ENCODE data around the gene AIF1. TPM values are rescaled to one million over a fixed set of nuclear protein-coding genes. Genes with fewer than 3 reads are reported as not detected.

AIF1 gene
- total RNA-seq, 1 experiment from 2014 or later, result not detected

DNA sequence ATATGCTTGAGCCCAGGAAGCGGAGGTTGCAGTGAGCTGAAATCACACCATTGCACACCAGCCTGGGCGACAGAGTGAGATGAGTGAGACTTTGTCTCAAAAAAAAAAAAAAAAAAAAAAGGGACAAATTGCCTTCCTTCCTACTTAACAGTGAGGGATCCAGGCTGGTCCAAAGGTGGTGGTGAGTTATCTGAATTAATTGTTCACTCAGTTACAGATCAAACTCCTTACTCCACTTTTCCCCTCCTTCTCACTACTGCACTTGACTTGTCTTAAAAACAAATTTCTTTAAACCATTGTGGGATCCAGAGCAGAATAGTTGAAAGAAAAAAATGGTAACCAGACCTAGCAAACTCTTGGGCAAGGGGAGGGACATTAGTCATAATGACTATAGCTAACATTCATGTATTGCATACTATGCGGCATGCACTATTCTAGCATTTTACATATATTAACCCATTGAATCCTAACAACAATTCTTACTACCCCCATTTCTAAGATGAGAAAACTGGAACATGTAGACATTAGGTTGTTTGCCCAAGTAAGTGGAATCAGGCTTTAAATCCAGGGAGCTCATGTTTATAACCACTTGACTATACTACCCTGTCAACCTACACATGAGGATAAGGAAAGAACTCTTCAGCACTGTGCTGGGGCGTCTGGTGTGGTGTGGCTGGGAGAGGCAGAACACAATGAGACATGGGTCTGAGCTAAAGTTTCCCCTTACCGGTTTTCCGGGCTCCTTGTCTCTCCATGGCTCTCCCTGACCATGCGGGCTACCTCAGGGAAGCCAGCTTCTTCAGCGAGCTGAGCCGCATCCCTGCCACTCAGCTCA lies 48.3 kb downstream of the AIF1 start:
- no peak for DNase-seq (ENCODE audit: low read depth)

DNA sequence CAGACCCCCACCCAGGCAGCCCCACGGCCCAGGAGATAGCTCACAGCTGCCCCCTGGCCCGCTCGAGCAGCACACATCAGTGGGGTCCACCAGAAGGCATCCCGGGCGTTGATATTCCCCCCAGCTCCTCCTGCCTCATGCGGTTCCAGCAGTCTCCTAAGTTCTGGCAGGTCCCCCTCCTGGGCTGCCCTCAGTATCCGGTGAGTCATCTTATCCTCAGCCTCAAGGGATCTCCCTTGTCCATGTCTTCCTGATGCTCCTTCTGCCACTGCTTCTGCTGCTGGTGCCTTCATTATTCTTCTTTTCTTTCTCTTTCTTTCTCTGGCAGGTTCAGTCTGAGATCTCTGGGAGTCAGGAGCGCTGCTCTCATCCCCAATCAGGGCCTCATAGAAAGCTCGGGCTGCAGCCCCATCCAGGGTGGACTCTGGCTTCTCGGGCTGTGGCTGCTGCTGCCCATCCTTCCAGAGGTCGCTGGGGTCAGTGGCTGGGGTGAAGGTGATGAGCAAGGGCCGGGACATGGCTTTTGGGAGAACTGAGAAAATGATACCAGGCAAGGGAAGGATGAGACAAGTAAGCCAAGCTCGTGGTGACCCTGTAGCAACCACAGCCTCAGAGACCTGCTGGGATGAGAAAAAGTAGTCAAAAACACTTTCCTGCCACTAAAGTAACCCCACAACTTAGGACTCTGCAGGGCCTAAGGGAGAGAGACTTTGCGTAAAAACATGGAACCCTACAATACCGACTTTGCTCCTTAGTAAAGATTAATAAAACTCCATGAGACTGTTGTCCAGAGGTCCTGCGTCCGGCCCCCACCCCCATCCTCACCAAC lies 49.1 kb downstream of the AIF1 start:
- DNase-seq (ENCODE audit: low read depth), result peak; percentile 95

DNA sequence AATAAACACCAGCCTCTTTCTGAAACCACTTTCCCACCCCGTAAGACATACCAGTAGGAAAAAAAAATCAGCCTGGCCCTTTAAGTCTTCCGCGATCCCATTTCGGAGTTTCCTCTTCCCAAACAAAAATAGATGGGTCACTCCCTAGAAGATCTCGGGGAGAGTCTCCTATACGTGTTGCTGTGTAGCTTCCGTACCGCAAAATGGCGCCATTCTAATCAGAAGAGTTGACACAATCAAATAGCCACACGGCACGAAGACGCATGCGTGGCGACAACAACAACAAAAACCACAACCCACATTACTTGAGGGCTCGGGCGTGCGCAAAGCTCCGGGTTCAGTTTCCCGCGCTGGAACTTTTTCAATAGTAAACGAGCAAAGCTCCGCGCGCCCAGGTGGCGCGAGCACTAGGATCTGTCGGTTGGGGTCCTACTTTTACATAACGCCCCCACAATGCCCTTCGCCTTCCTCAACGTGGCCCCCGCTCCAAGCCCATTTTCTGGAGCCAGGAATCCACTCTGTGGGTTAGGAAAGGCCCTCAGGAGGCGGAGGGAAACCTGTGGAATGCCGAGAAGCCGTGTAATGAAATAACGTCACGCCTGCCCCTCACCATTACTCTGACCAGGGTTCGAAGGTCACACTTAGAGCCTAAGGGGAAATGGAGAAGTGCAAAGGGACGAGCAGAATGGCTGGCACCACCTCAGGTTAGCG lies 49.9 kb downstream of the AIF1 start, which contains the start of gene GPANK1:
TSS of gene GPANK1 (minus strand) at position 208 of the 711 bp plus-strand sequence. CDS start 519 bp downstream, outside the sequence.
- peak; percentile 99 for DNase-seq (ENCODE audit: low read depth)

- DNase-seq (ENCODE audit: low read depth), result peak; percentile 100
Measured at GRCh38 chr6:31665501-31666336, 50.7 kb downstream of the AIF1 start, which contains the start of gene CSNK2B. Gene CSNK2B (plus strand): TSS chr6:31666080. CDS start chr6:31666832, 752 bp downstream.

DNA sequence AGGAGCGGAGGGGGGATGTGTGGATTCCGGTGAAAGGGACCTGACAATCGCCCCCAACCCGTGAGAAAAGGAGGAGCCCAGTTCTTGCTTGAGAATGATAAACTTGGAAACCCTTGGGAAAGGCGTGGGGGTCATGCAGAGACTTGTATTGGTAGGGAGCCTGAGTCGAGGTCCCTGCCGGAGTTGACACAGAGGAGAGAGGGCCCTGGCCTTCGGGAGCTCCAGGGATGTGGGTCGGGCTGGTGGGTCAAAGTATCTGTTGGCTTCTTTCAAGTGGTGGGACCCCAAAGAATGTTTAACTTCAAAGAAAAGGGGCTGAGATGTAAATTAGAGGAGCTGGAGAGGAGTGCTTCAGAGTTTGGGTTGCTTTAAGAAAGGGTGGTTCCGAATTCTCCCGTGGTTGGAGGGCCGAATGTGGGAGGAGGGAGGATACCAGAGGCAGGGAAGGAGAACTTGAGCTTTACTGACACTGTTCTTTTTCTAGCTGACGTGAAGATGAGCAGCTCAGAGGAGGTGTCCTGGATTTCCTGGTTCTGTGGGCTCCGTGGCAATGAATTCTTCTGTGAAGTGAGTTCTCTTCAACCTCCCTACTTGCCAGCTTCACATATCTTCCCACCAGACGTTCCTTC lies 51.4 kb downstream of the AIF1 start:
- DNase-seq (ENCODE audit: low read depth), result peak; percentile 33

Other genes with a start within 250 kb of the AIF1 start
- 155 and 164 TPM in 2 replicates for gene MICA, start 211.6 kb upstream of the AIF1 start, total RNA-seq (2014; rRNA removed; shearing (Covaris generic))
- gene MICB, start 117.1 kb upstream of the AIF1 start, total RNA-seq (2014; rRNA removed; shearing (Covaris generic)), result 47.6 and 59.9 TPM in 2 replicates
- not detected in 2 replicates for gene MCCD1, start 86.3 kb upstream of the AIF1 start, total RNA-seq (2014; rRNA removed; shearing (Covaris generic))
- gene DDX39B, start 73.2 kb upstream of the AIF1 start, total RNA-seq (2014; rRNA removed; shearing (Covaris generic)), result 351 and 506 TPM in 2 replicates
- 0.20 TPM in 1 of 2 replicates, not detected in the other for gene ATP6V1G2, start 68.6 kb upstream of the AIF1 start, total RNA-seq (2014; rRNA removed; shearing (Covaris generic))
- 12.8 and 25.7 TPM in 2 replicates for gene NFKBIL1, start 67.6 kb upstream of the AIF1 start, total RNA-seq (2014; rRNA removed; shearing (Covaris generic))
- not detected in 2 replicates for gene LTA, start 42.9 kb upstream of the AIF1 start, total RNA-seq (2014; rRNA removed; shearing (Covaris generic))
- 0.47 and 0.62 TPM in 2 replicates for gene TNF, start 39.7 kb upstream of the AIF1 start, total RNA-seq (2014; rRNA removed; shearing (Covaris generic))
- gene LTB, start 32.8 kb upstream of the AIF1 start, total RNA-seq (2014; rRNA removed; shearing (Covaris generic)), result 2.1 and 4.6 TPM in 2 replicates
- not detected in 2 replicates for gene LST1, start 29.0 kb upstream of the AIF1 start, total RNA-seq (2014; rRNA removed; shearing (Covaris generic))
- gene NCR3, start 22.2 kb upstream of the AIF1 start, total RNA-seq (2014; rRNA removed; shearing (Covaris generic)), result not detected in 2 replicates
- 71.4 and 121 TPM in 2 replicates for gene PRRC2A, start 5.5 kb downstream of the AIF1 start, total RNA-seq (2014; rRNA removed; shearing (Covaris generic))
- gene BAG6, start 37.4 kb downstream of the AIF1 start, total RNA-seq (2014; rRNA removed; shearing (Covaris generic)), result 194 and 317 TPM in 2 replicates
- gene APOM, start 40.7 kb downstream of the AIF1 start, total RNA-seq (2014; rRNA removed; shearing (Covaris generic)), result 3.7 and 6.9 TPM in 2 replicates
- gene C6orf47, start 45.5 kb downstream of the AIF1 start, total RNA-seq (2014; rRNA removed; shearing (Covaris generic)), result 29.9 and 37.5 TPM in 2 replicates
- 17.7 and 31.6 TPM in 2 replicates for gene GPANK1, start 49.8 kb downstream of the AIF1 start, total RNA-seq (2014; rRNA removed; shearing (Covaris generic))
- gene CSNK2B, start 50.8 kb downstream of the AIF1 start, total RNA-seq (2014; rRNA removed; shearing (Covaris generic)), result 645 and 1,183 TPM in 2 replicates
- gene LY6G5B, start 54.7 kb downstream of the AIF1 start, total RNA-seq (2014; rRNA removed; shearing (Covaris generic)), result 0.10 and 1.1 TPM in 2 replicates
- 2.0 and 2.5 TPM in 2 replicates for gene LY6G5C, start 65.8 kb downstream of the AIF1 start, total RNA-seq (2014; rRNA removed; shearing (Covaris generic))
- gene ABHD16A, start 88.1 kb downstream of the AIF1 start, total RNA-seq (2014; rRNA removed; shearing (Covaris generic)), result 37.0 and 51.9 TPM in 2 replicates
- not detected in 2 replicates for gene LY6G6F, start 91.6 kb downstream of the AIF1 start, total RNA-seq (2014; rRNA removed; shearing (Covaris generic))
- gene LY6G6D, start 100.1 kb downstream of the AIF1 start, total RNA-seq (2014; rRNA removed; shearing (Covaris generic)), result not detected in 2 replicates
- gene LY6G6C, start 106.5 kb downstream of the AIF1 start, total RNA-seq (2014; rRNA removed; shearing (Covaris generic)), result not detected in 2 replicates
- gene MPIG6B, start 108.1 kb downstream of the AIF1 start, total RNA-seq (2014; rRNA removed; shearing (Covaris generic)), result not detected in 2 replicates
- gene DDAH2, start 114.1 kb downstream of the AIF1 start, total RNA-seq (2014; rRNA removed; shearing (Covaris generic)), result 75.1 and 90.7 TPM in 2 replicates
- gene CLIC1, start 121.3 kb downstream of the AIF1 start, total RNA-seq (2014; rRNA removed; shearing (Covaris generic)), result 1,686 and 1,715 TPM in 2 replicates
- gene MSH5, start 124.8 kb downstream of the AIF1 start, total RNA-seq (2014; rRNA removed; shearing (Covaris generic)), result 12.8 and 19.4 TPM in 2 replicates
- 1.7 TPM in 1 of 2 replicates, not detected in the other for gene SAPCD1, start 147.4 kb downstream of the AIF1 start, total RNA-seq (2014; rRNA removed; shearing (Covaris generic))
- 0.94 and 1.8 TPM in 2 replicates for gene VWA7, start 162.1 kb downstream of the AIF1 start, total RNA-seq (2014; rRNA removed; shearing (Covaris generic))
- 33.1 and 51.2 TPM in 2 replicates for gene VARS1, start 180.5 kb downstream of the AIF1 start, total RNA-seq (2014; rRNA removed; shearing (Covaris generic))
- gene LSM2, start 191.7 kb downstream of the AIF1 start, total RNA-seq (2014; rRNA removed; shearing (Covaris generic)), result 162 and 306 TPM in 2 replicates
- 0.30 and 2.5 TPM in 2 replicates for gene HSPA1L, start 200.0 kb downstream of the AIF1 start, total RNA-seq (2014; rRNA removed; shearing (Covaris generic))
- gene HSPA1A, start 200.3 kb downstream of the AIF1 start, total RNA-seq (2014; rRNA removed; shearing (Covaris generic)), result 163 and 238 TPM in 2 replicates
- 185 and 359 TPM in 2 replicates for gene HSPA1B, start 212.5 kb downstream of the AIF1 start, total RNA-seq (2014; rRNA removed; shearing (Covaris generic))
- 210 and 218 TPM in 2 replicates for gene NEU1, start 247.6 kb downstream of the AIF1 start, total RNA-seq (2014; rRNA removed; shearing (Covaris generic))